Spleen (tissue), 7 donors: ENCODE measurements around the gene SRRT.

Source experiments
- CTCF ChIP-seq, 11 experiments: fragments of 200-600 bp in 7 of 11; fragments of 450-650 bp in 4 of 11; sonication (generic) in 4 of 11; IDR thresholded peaks in 8 of 11; conservative IDR thresholded peaks in 3 of 11; 1 replicate in 7 of 11; 2 replicates in 4 of 11; pipeline versions ENCODE4 v1.4.0 to v1.8.0; 2016 to 2021; ENCODE audit warnings: antibody characterized with exemption in 11 of 11, inconsistent platforms in 4 of 11, mild to moderate bottlenecking in 1 of 11
- POLR2A ChIP-seq, 3 donors: fragments of 450-650 bp; IDR thresholded peaks; one replicate each; pipeline ENCODE4 v1.5.1; 2017; ENCODE audit warnings: antibody characterized with exemption in 3 of 3, mild to moderate bottlenecking in 1 of 3
- POLR2AphosphoS5 ChIP-seq, 3 donors: sonication (generic); formaldehyde crosslinking; IDR thresholded peaks; one replicate each; pipeline ENCODE4 v1.5.1; 2017; ENCODE audit warnings: antibody characterized with exemption in 3 of 3
- donor health status: DM: no; HTN: no; CAD: no; lungs with moderate emphysema.
- donor health status: DM: no; HTN: no; CAD: no.
- donor health status: DM: no; HTN: no; CAD: no.

- TF ChIP-seq CTCF (IDR thresholded peaks at IDR 0.05 in 8 of 11, conservative IDR thresholded peaks at IDR 0.05 in 3 of 11) (no peak), POLR2A (IDR thresholded peaks at IDR 0.05) (no peak), POLR2AphosphoS5 (IDR thresholded peaks at IDR 0.05) (no peak)
These were observed 7.3 kb downstream of the SRRT start for GRCh38 chr7:100882201-100882600.
